IgD-negative memory B cell (primary cell): ENCODE measurements around the gene ACTL7B. TPM values are rescaled to one million over a fixed set of nuclear protein-coding genes. Genes with fewer than 3 reads are reported as not detected.
"Not testable (repeated sequence)": the region's sequence is repeated elsewhere in the genome, so short reads cannot be mapped to it uniquely, and the experiment has no call there.

Source experiments
- H3K27ac Mint-ChIP-seq, 3 donors: one replicate each; pipeline ENCODE4 v1.8.0; 2020 to 2022; ENCODE audit warnings: mild to moderate bottlenecking in 3 of 3, mixed read lengths in 3 of 3, moderate library complexity in 1 of 3
- H3K27me3 Mint-ChIP-seq: one replicate; pipeline ENCODE4 v1.8.0; 2021; ENCODE audit warnings: mixed read lengths
- H3K36me3 Mint-ChIP-seq: one replicate; pipeline ENCODE4 v1.8.0; 2020; ENCODE audit warnings: mild to moderate bottlenecking, mixed read lengths
- H3K4me1 Mint-ChIP-seq, 3 donors: one replicate each; pipeline ENCODE4 v1.8.0; 2020 to 2022; ENCODE audit warnings: mixed read lengths in 3 of 3, mild to moderate bottlenecking in 1 of 3
- H3K4me3 Mint-ChIP-seq, 4 donors: one replicate each; pipeline ENCODE4 v1.8.0; 2020 to 2022; ENCODE audit warnings: mild to moderate bottlenecking in 4 of 4, mixed read lengths in 4 of 4, moderate library complexity in 3 of 4
- H3K9me3 Mint-ChIP-seq, 3 donors: one replicate each; pipeline ENCODE4 v1.8.0; 2020 to 2021; ENCODE audit warnings: mixed read lengths in 3 of 3, mild to moderate bottlenecking in 1 of 3
- polyA plus RNA-seq: library from polyadenylated mRNA; unstranded; fragments of 300-500 nt; fragmentation: Illumina TruSeq; gene quantifications from one replicate; pipeline ENCODE4 v1.2.3, GENCODE V29; 2021

Gene ACTL7B
- polyA plus RNA-seq, 1 donor from 2014 or later: not detected

DNA sequence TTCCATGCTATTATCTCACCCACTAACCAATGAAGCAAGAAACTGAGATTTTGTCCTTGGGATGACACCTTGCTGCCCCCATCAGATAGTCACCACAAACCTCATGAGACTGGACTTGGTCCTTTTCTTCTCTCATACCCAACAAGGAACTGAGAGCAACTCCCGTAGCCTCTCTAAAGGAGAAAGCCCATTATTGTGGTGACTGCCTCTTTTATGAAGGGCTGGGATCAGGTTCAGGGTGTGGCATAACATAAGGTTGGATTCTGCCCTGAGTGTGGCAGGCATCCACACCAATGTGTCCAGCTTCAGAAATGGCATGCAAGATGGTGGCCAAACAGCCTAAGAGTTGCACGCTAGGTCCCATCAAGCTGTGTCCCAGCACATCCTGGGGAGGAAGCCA lies 5.0 kb upstream of the ACTL7B start:
- Mint-ChIP-seq H3K27me3 (no peaks in the 10 kb centered on the region), H3K27ac (no peak overlapping the region), H3K4me1 (no peaks in the 10 kb centered on the region), H3K36me3 (no peaks in the 10 kb centered on the region), H3K4me3 (no peak overlapping the region), H3K9me3 (peaks cover 0 to 5% (median 0%) of the 10 kb centered on the region in 3 donors)

DNA sequence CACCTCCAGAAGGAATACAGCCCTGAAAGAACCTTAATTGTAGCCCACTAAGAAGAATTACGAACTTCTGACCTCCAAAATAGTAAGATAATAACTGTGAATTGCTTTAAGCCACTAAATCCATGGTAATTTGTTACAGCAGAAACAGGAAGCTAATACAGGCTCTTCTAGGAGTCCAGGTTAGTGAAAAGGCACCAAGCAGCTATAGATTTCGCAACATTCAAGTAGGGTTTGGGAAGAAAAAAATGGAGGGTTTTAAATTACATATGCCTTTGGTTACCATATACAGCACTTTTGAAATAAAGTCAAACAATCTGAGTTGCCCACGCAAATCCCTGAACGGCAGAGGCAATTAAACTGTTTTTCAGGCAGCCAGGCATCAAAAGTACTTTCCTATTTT lies 4.6 kb upstream of the ACTL7B start:
- Mint-ChIP-seq H3K36me3 (no peaks in the 10 kb centered on the region), H3K4me3 (no peak overlapping the region), H3K4me1 (no peaks in the 10 kb centered on the region)

DNA sequence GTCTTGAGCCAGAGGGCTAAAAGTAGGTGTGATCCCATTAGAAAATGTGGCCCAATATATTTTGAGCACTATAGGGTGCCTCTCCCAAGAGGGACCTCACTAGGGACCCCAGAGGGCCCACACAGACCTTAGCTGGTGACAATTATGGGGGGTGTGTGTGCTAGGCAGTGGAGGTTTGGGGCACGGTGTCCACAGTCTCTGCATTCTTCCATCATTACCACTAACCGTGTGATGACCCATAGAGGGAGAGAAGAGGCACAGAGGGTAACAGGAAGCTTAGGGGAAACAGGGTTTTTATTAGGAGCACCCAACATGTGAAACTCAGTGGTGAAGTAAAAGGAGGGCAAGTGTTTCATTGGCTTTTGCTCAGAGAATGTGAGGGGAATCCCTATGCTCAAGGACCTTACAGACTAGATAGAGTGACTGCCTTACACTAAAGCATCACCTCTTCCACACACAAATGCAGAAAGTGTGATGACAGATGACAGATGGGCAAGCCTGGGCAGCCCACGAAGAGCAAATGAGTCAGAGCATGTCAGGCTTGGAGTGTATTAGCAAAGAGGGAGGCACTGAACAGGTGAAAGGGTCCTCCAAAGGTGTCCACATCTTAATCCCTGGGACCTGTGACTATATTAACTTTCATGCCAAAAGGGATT lies 3.8 kb upstream of the ACTL7B start:
- Mint-ChIP-seq H3K27me3 (no peaks in the 10 kb centered on the region), H3K4me1 (no peaks in the 10 kb centered on the region), H3K9me3 (peaks cover 0 to 5% (median 0%) of the 10 kb centered on the region in 3 donors), H3K27ac (no peak overlapping the region), H3K4me3 (no peak overlapping the region), H3K36me3 (no peaks in the 10 kb centered on the region)

More for the DNA sequence above, 4.6 kb upstream of the ACTL7B start:
- no peak overlapping the region for H3K27ac Mint-ChIP-seq
- peaks cover 0 to 5% (median 0%) of the 10 kb centered on the region in 3 donors for H3K9me3 Mint-ChIP-seq
- no peaks in the 10 kb centered on the region for H3K27me3 Mint-ChIP-seq

DNA sequence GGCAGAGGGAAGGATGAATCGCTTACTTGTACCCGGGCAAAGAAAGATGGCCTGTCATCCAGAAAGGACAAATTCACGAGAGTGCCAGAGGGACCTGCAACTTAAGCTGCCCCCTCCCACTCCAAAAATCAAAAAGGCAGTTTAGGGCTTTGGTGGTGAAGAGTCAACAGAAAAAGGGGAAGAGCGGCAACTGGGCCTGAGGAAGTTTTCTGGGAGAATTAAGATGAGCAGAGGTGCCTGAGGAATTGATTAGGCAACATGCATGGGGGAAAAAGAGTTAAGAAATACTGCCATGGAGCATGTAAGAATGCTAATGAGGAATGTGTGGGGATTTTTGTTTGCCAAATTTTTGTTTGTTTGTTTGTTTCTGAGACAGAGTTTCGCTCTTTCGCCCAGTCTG lies 1.8 kb upstream of the ACTL7B start:
- H3K4me3 Mint-ChIP-seq: no peak overlapping the region
- H3K4me1 Mint-ChIP-seq: no peaks in the 10 kb centered on the region
- no peak overlapping the region for H3K27ac Mint-ChIP-seq
- H3K9me3 Mint-ChIP-seq: peaks cover 0 to 5% (median 0%) of the 10 kb centered on the region in 3 donors
- no peaks in the 10 kb centered on the region for H3K36me3 Mint-ChIP-seq
- H3K27me3 Mint-ChIP-seq: no peaks in the 10 kb centered on the region

DNA sequence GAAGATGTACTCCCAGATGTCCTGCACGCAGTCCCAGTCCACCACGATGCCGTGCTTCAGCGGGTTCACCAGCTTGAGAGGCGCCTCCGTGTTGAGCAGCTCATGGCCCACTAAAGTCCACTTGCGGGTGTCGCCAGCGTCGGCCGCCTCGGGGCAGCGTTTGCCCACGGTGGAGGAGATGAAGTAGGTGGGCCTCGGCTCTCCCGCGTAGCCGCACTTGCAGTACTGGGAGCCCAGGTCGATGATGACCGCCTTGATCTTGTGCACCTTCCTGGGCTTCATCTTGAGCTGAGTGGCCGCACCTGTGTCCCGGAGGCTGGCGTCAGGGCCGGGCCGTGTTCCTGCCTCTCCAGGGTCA lies 278 bp downstream of the ACTL7B start:
- Mint-ChIP-seq H3K4me3 (peak overlapping the region in 1 of 4 donors; percentile 47), H3K9me3 (peaks cover 0 to 5% (median 0%) of the 10 kb centered on the region in 3 donors), H3K4me1 (no peaks in the 10 kb centered on the region), H3K27ac (no peak overlapping the region), H3K36me3 (no peaks in the 10 kb centered on the region), H3K27me3 (no peaks in the 10 kb centered on the region)

DNA sequence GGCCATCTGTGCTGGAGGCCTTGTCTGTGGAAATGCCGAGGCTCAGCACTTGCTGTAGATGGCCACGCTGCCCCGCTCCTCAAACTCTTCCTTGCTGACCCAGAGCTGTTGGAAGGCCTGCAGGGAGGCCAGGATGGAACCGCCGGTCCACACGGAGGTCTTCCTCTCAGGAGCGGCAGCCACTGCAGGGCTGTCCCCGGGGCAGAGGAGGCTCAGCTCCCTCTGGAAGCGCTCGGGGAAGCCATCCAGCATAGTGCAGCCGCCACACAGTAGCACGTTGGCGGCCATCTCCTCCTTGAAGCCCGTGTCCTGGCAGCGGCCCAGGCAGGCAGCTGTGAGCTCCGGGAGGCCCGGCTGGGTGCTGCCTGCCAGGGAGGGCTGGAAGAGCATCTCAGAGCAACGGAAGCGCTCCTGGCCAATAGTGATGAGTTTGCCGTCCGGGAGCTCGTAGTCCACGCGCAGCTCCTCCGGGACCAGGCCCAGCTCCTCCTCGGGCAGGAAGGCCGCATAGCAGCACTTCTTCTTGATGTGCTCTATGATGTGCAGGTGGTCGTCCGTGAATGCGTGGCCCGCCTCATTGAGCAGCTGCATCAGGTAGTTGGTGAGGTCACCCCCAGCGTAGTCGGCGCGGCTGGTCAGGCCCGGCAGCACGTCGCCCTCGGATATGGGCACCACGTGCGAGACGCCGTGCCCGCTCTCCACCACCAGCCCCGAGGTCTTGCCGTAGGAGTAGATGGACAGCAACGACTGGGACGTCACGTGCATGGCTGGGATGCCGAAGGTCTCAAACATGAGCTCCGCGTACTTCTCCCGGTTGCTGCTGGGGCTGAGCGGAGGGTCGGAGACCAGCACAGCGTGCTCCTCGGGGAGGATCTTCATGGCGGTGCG lies 901 bp downstream of the ACTL7B start:
- Mint-ChIP-seq H3K4me3 (peak overlapping the region in 1 of 4 donors; percentile 47), H3K9me3 (peaks cover 0 to 5% (median 0%) of the 10 kb centered on the region in 3 donors), H3K4me1 (no peaks in the 10 kb centered on the region), H3K27ac (no peak overlapping the region), H3K36me3 (no peaks in the 10 kb centered on the region), H3K27me3 (no peaks in the 10 kb centered on the region)

DNA sequence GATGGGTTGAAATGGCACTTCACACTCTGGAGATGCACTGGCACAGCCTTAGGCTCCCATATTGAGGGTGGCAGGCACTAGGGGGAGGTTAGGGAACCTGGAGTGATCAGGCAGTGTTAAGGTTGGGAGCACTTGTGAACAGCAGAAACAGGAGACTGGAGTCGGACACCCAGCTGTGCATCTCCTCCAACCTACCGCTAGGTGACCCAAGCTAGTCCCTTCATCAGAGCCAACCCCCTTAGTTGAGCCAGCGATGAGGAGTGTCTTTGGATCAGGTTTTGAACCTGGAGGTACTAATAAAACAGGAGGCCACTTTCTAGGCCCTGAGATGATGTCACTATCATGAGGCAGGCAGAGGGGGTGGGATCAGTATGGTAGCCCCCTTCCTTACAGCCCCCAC lies 1.7 kb downstream of the ACTL7B start:
- H3K4me3 Mint-ChIP-seq: no peak overlapping the region
- no peaks in the 10 kb centered on the region for H3K27me3 Mint-ChIP-seq

DNA sequence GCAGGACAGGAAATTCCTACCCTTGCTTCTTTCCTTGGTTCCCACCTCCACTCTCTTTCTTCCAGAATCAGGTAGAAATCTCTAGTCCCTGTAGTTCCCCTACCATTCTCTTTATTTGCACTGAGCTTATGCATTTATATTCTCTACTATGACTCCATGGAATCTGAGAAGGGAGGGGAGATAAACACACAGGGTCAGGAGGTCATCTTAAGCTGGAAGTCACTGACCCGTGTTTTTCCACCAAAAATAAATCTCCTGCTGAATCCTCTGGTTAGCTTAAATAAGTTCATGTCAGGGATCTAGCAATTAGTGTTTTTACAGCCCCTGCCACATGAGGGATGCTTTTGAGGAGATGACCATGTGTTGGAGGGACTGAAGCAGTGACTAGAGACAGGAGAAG lies 3.7 kb downstream of the ACTL7B start:
- no peaks in the 10 kb centered on the region for H3K36me3 Mint-ChIP-seq
- no peaks in the 10 kb centered on the region for H3K4me1 Mint-ChIP-seq
- no peak overlapping the region for H3K4me3 Mint-ChIP-seq
- H3K9me3 Mint-ChIP-seq: no peaks in the 10 kb centered on the region
- H3K27me3 Mint-ChIP-seq: no peaks in the 10 kb centered on the region
- H3K27ac Mint-ChIP-seq: peak overlapping the region in 1 of 3 donors; percentile 36

More for the DNA sequence above, 1.7 kb downstream of the ACTL7B start:
- Mint-ChIP-seq H3K4me1 (no peaks in the 10 kb centered on the region), H3K36me3 (no peaks in the 10 kb centered on the region), H3K9me3 (peaks cover 0 to 5% (median 0%) of the 10 kb centered on the region in 3 donors), H3K27ac (no peak overlapping the region)

DNA sequence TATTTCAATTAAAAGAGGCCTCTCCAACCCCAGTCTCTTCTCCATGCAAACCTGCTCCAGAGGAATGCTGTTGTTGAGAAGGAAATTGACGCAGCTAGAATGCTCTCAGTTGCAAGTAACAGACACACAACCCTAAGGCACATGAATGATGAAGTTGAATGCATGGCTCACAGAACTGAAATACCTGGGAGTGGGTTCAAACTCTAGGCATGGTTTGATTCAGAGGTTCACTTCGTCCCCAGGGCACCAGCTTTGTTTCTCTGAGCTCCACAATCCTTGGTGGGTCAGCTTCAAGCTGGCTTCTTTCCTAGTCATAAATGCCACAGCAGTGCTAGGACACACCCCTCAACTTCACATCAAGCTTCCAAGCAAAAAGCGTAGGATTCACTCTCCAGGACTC lies 4.6 kb downstream of the ACTL7B start:
- Mint-ChIP-seq H3K4me3 (peak overlapping the region in 1 of 4 donors; percentile 63), H3K36me3 (no peaks in the 10 kb centered on the region), H3K27me3 (no peaks in the 10 kb centered on the region), H3K9me3 (no peaks in the 10 kb centered on the region), H3K27ac (no peak overlapping the region), H3K4me1 (no peaks in the 10 kb centered on the region)

DNA sequence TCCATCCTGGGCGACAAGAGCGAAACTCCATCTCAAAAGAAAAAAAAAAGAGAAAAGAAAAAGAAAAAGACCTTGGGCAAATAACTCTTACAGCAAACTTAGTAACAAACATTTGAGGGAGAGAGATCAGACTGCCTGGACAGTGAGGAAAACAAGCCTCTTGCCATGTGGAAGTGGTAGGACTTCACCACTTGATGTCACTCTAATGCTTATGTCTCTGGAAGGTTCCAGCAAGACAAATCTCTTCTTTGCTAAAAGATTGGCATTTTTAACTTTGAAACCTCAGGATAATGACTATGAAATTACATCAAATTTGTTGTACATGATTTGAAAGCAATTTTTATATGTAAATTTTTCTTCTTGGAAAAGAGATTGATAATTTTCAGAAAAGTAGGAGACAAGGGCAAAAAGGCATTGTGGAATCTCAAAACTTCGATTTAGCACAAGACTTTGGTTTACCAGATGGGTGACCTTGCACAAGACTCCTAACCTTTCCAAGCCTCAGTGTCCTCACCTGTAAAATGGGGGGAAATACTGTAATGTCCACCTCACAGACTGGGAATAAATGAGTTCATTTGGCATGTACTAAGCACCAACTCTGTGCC lies 5.4 kb downstream of the ACTL7B start:
- Mint-ChIP-seq H3K9me3 (no peaks in the 10 kb centered on the region), H3K36me3 (no peaks in the 10 kb centered on the region), H3K27ac (no peak overlapping the region), H3K4me1 (peaks cover 0 to 3% (median 0%) of the 10 kb centered on the region in 3 donors), H3K4me3 (no peak overlapping the region), H3K27me3 (no peaks in the 10 kb centered on the region)

DNA sequence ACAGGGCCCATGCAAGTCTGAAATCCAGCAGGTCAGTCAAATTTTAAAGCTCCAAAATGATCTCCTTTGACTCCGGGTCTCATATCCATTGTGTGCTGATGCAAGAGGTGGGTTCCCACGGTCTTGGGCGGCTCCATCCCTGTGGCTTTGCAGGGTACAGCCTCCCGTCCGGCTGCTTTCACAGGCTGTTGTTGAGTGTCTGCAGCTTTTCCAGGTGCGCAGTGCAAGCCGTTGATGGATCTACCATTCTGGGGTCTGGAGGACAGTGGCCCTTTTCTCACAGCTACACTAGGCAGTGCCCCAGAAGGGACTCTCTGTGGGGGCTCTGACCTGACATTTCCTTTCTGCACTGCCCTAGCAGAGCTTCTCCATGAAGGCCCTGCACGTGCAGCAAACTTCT lies 7.5 kb downstream of the ACTL7B start:
- not testable (repeated sequence) for H3K4me3 Mint-ChIP-seq, H3K27me3 Mint-ChIP-seq, H3K36me3 Mint-ChIP-seq, H3K9me3 Mint-ChIP-seq, H3K4me1 Mint-ChIP-seq, H3K27ac Mint-ChIP-seq

DNA sequence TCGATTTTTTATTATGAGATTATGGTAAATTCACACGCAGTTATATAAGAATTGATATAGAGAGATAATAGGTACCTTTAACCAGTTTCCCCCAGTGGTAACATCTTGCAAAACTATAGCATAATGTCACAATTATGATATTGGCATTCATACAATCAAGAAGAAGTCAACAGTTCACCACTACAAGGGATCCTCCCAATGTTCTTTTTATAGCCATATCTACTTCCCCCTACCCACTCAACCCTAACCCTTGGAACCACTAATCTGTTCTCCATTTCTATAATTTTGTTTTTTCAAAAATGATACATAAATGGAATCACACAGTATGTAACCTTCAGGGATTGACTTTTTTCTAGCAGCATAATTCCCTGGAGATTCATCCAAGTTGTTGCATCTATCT lies 9.8 kb downstream of the ACTL7B start:
- H3K27me3 Mint-ChIP-seq: no peaks in the 10 kb centered on the region
- no peak overlapping the region for H3K4me3 Mint-ChIP-seq
- H3K9me3 Mint-ChIP-seq: no peaks in the 10 kb centered on the region

DNA sequence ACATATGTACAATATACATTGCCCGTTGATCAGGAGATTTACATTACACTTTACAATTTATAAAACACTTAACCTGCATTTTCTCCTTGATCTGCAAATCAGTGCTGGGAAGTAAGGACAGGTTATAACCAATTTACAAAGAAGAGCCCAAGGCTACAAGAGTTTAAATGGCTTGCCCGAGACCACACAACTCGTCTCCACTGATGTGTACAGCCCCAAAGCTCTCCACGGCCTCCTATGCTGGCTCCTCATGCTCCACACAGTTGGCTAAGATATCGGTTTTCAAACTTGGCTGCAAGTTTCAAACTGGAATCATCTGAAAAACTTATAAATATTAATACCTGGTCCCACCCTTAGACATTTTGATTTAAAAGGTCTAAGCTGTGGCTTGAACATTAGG lies 10.3 kb downstream of the ACTL7B start:
- Mint-ChIP-seq H3K9me3 (no peaks in the 10 kb centered on the region), H3K4me3 (no peak overlapping the region), H3K36me3 (no peaks in the 10 kb centered on the region), H3K4me1 (peaks cover 1 to 8% (median 7%) of the 10 kb centered on the region in 3 donors), H3K27me3 (no peaks in the 10 kb centered on the region), H3K27ac (no peak overlapping the region)

More for the DNA sequence above, 9.8 kb downstream of the ACTL7B start:
- peaks cover 1 to 8% (median 7%) of the 10 kb centered on the region in 3 donors for H3K4me1 Mint-ChIP-seq
- H3K36me3 Mint-ChIP-seq: no peaks in the 10 kb centered on the region
- no peak overlapping the region for H3K27ac Mint-ChIP-seq

DNA sequence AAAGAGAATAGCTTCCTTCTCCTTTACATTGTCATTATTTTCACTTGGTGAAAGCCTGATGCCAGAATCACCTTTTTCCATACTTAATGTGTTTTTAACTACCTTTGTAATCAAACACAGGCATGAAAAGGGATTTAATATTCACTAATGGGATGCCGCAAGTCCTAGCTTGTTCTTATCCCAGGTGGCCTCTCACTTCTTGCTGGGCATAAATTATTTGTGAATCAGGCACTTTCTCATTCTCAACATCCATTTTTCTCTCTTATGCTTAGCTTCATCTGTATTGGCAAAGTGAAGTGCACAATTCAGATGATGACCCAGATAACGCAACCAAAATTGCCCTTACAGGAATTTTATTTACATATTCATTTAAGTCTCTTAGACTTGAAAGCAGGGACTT lies 10.9 kb downstream of the ACTL7B start:
- Mint-ChIP-seq H3K4me1 (peaks cover 1 to 8% (median 7%) of the 10 kb centered on the region in 3 donors), H3K4me3 (no peak overlapping the region), H3K9me3 (no peaks in the 10 kb centered on the region), H3K36me3 (no peaks in the 10 kb centered on the region), H3K27ac (no peak overlapping the region), H3K27me3 (no peaks in the 10 kb centered on the region)

DNA sequence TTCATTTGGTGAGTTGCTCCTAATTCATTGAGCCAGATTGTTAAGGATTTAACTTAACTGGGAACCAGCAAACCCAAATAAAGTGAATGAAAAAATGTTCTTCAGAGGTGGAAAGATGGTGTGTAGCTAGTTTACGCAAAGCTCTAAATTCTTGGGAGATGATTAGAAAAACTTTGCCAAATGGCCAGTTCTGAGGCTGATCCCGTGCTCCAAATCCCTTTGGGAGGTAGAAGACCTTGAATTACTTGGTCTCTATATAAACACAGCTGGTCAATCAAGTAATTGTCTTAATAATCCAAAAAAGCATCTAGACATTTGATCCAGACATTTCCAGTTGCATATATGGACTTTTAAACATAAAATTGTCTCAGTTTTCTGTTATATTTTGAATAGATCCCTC lies 11.4 kb downstream of the ACTL7B start:
- Mint-ChIP-seq H3K4me1 (peaks cover 1 to 8% (median 7%) of the 10 kb centered on the region in 3 donors), H3K36me3 (no peaks in the 10 kb centered on the region), H3K27ac (no peak overlapping the region), H3K27me3 (no peaks in the 10 kb centered on the region), H3K4me3 (no peak overlapping the region), H3K9me3 (peaks cover 0 to 2% (median 0%) of the 10 kb centered on the region in 3 donors)
